IMR-90 (cell line): ENCODE data around the gene BMERB1. TPM values are rescaled to one million over a fixed set of nuclear protein-coding genes. Genes with fewer than 3 reads are reported as not detected.

Source experiments
- ATAC-seq: fragments of 200-7000 bp; cut with Tn5 transposase; 2 replicates; pipeline ENCODE4 v1.9.1; 2020; ENCODE audit warnings: low read depth, mild to moderate bottlenecking, moderate library complexity
- BruUV-seq: library from RNA; stranded (reverse); fragments of 400-500 nt; replicated peaks from 2 replicates; lab custom pipeline; 2021; lab: Mats Ljungman, UMichigan
- CTCF ChIA-PET: fragments of 300-600 bp; formaldehyde crosslinking; extraction: SDS; loops from one replicate; lab custom pipeline; 2021; ENCODE audit warnings: antibody characterized with exemption; lab: Yijun Ruan, JAX
- POLR2A ChIA-PET: fragments of 300-600 bp; sonication (Branson Sonifier 250); formaldehyde crosslinking; loops from one replicate; lab custom pipeline; 2022; ENCODE audit warnings: antibody characterized with exemption; ENCODE audit not compliant: unreplicated experiment; lab: Charles Lee
- DNase-seq: peaks from one replicate; pipeline ENCODE4 v3.0.0; 2013
- H2AFZ ChIP-seq: replicated peaks from 2 replicates; pipeline ENCODE3; 2013; ENCODE audit warnings: low read length, mild to moderate bottlenecking; ENCODE audit not compliant: poor library complexity
- H2AK5ac ChIP-seq: 2 replicates; pipeline ENCODE4 v1.6.1; 2013; ENCODE audit warnings: low read depth, low read length, inconsistent platforms
- H2AK9ac ChIP-seq: replicated peaks from 2 replicates; pipeline ENCODE3; 2013; ENCODE audit warnings: mild to moderate bottlenecking, low read depth, low read length, moderate library complexity; ENCODE audit not compliant: poor library complexity
- H2BK120ac ChIP-seq: 2 replicates; pipeline ENCODE4 v1.6.1; 2013; ENCODE audit warnings: low read depth, low read length, inconsistent platforms
- H2BK15ac ChIP-seq: 3 replicates; pipeline ENCODE4 v1.6.1; 2013; ENCODE audit warnings: low read depth, low read length, inconsistent platforms
- H2BK20ac ChIP-seq: 2 replicates; pipeline ENCODE4 v1.6.1; 2013; ENCODE audit warnings: low read depth, mild to moderate bottlenecking, inconsistent platforms, low read length, moderate library complexity
- H2BK5ac ChIP-seq: 2 replicates; pipeline ENCODE4 v1.6.1; 2013; ENCODE audit warnings: mild to moderate bottlenecking, low read depth, low read length, inconsistent platforms; ENCODE audit not compliant: poor library complexity, severe bottlenecking
- H3K14ac ChIP-seq: replicated peaks from 2 replicates; pipeline ENCODE4 v1.6.1; 2013; ENCODE audit warnings: low read depth, low read length, inconsistent platforms
- H3K18ac ChIP-seq: 2 replicates; pipeline ENCODE4 v1.6.1; 2013; ENCODE audit warnings: low read depth, low read length, control low read depth
- H3K23ac ChIP-seq: 2 replicates; pipeline ENCODE4 v1.6.1; 2013; ENCODE audit warnings: low read depth, low read length, inconsistent platforms
- H3K27ac ChIP-seq: 2 replicates; pipeline ENCODE4 v1.5.1; 2013; ENCODE audit warnings: mild to moderate bottlenecking, control low read depth, low read length; ENCODE audit not compliant: insufficient read depth
- H3K27me3 ChIP-seq: 2 replicates; pipeline ENCODE4 v1.6.1; 2013; ENCODE audit warnings: low read length; ENCODE audit not compliant: control insufficient read depth, insufficient read depth
- H3K36me3 ChIP-seq: 2 replicates; pipeline ENCODE4 v1.6.1; 2013; ENCODE audit warnings: low read length, mixed read lengths; ENCODE audit not compliant: control insufficient read depth, insufficient read depth
- H3K4ac ChIP-seq: 2 replicates; pipeline ENCODE4 v1.6.1; 2013; ENCODE audit warnings: low read depth, low read length, inconsistent platforms
- H3K4me1 ChIP-seq: 2 replicates; pipeline ENCODE4 v1.6.1; 2013; ENCODE audit warnings: low read length, mixed read lengths; ENCODE audit not compliant: control insufficient read depth, insufficient read depth
- H3K4me2 ChIP-seq: 2 replicates; pipeline ENCODE4 v1.6.1; 2013; ENCODE audit warnings: low read depth, mild to moderate bottlenecking, control low read depth, low read length, moderate library complexity
- H3K4me3 ChIP-seq: 2 replicates; pipeline ENCODE4 v1.5.1; 2013; ENCODE audit warnings: low read depth, mild to moderate bottlenecking, control low read depth, low read length, moderate library complexity; ENCODE audit not compliant: insufficient read depth
- H3K56ac ChIP-seq: 2 replicates; pipeline ENCODE4 v1.6.1; 2013; ENCODE audit warnings: low read length, inconsistent platforms; ENCODE audit not compliant: insufficient read depth; ENCODE audit errors: extremely low read depth
- H3K79me1 ChIP-seq, 2 experiments: 2 replicates each; pipeline ENCODE4 v1.6.1; 2013; ENCODE audit warnings: low read length in 2 of 2, inconsistent platforms in 1 of 2, low read depth in 1 of 2
- H3K9ac ChIP-seq: 2 replicates; pipeline ENCODE4 v1.6.1; 2013; ENCODE audit warnings: low read depth, low read length, control low read depth
- H3K9me1 ChIP-seq: 2 replicates; pipeline ENCODE4 v1.6.1; 2013; ENCODE audit warnings: low read length, inconsistent platforms; ENCODE audit not compliant: insufficient read depth
- H3K9me3 ChIP-seq: 2 replicates; pipeline ENCODE4 v1.6.1; 2013; ENCODE audit warnings: low read length; ENCODE audit not compliant: control insufficient read depth, insufficient read depth
- H4K20me1 ChIP-seq: 2 replicates; pipeline ENCODE4 v1.6.1; 2013; ENCODE audit warnings: low read length, inconsistent platforms; ENCODE audit not compliant: insufficient read depth
- H4K5ac ChIP-seq: 2 replicates; pipeline ENCODE4 v1.6.1; 2013; ENCODE audit warnings: mild to moderate bottlenecking, low read depth, low read length, control low read depth
- H4K8ac ChIP-seq, 2 experiments: 2 replicates each; pipeline ENCODE4 v1.6.1; 2013; ENCODE audit warnings: low read depth in 2 of 2, low read length in 2 of 2, control low read depth in 1 of 2, inconsistent platforms in 1 of 2
- H4K91ac ChIP-seq: 2 replicates; pipeline ENCODE4 v1.6.1; 2013; ENCODE audit warnings: low read depth, low read length, inconsistent platforms; ENCODE audit not compliant: insufficient read depth
- BHLHE40 ChIP-seq: fragments of 150-350 bp; IDR thresholded peaks from 2 replicates; pipeline ENCODE4 v1.6.1; 2016; ENCODE audit warnings: mild to moderate bottlenecking, low read depth, low read length
- CEBPB ChIP-seq: IDR thresholded peaks from 2 replicates; pipeline ENCODE4 v1.6.1; 2012; ENCODE audit warnings: low read depth, low read length, improper control_type of control experiment
- CHD1 ChIP-seq: IDR thresholded peaks from 2 replicates; pipeline ENCODE4 v1.6.1; 2012; ENCODE audit warnings: low read depth, low read length, improper control_type of control experiment
- FOS ChIP-seq: fragments of 150-350 bp; IDR thresholded peaks from 2 replicates; pipeline ENCODE4 v1.6.1; 2016; ENCODE audit warnings: low read depth, low read length
- MAFK ChIP-seq: IDR thresholded peaks from 2 replicates; pipeline ENCODE4 v1.6.1; 2012; ENCODE audit warnings: low read depth, low read length, improper control_type of control experiment
- MAZ ChIP-seq: IDR thresholded peaks from 2 replicates; pipeline ENCODE4 v1.6.1; 2012; ENCODE audit warnings: low read depth, mild to moderate bottlenecking, low read length, improper control_type of control experiment, moderate library complexity, borderline replicate concordance
- MXI1 ChIP-seq: IDR thresholded peaks from 2 replicates; pipeline ENCODE4 v1.6.1; 2012; ENCODE audit warnings: low read depth, mild to moderate bottlenecking, low read length, moderate library complexity, borderline replicate concordance
- POLR2A ChIP-seq: IDR thresholded peaks from 2 replicates; pipeline ENCODE4 v1.6.1; 2012; ENCODE audit warnings: mild to moderate bottlenecking, low read depth, low read length
- RAD21 ChIP-seq: IDR thresholded peaks from 2 replicates; pipeline ENCODE4 v1.6.1; 2012; ENCODE audit warnings: low read length, improper control_type of control experiment
- RCOR1 ChIP-seq: IDR thresholded peaks from 2 replicates; pipeline ENCODE4 v1.6.1; 2012; ENCODE audit warnings: mild to moderate bottlenecking, low read length, improper control_type of control experiment; ENCODE audit not compliant: insufficient replicate concordance
- RFX5 ChIP-seq: IDR thresholded peaks from 2 replicates; pipeline ENCODE4 v1.8.0; 2012; ENCODE audit warnings: low read depth, mild to moderate bottlenecking, low read length, moderate library complexity
- USF2 ChIP-seq: fragments of 150-350 bp; IDR thresholded peaks from 2 replicates; pipeline ENCODE4 v1.6.1; 2017; ENCODE audit warnings: mild to moderate bottlenecking, antibody characterized with exemption, low read length, low read depth
- WGBS, 2 experiments: methylation state at CpG; one replicate each; pipeline versions ENCODE4 v1.1.5 to v1.1.7; 2013; ENCODE audit warnings: missing lambda C conversion rate in 2 of 2; ENCODE audit not compliant: insufficient read length in 1 of 2; ENCODE audit errors: extremely low coverage in 2 of 2; 5-methylcytosine and 5-hydroxymethylcytosine counted together
- dilution Hi-C: fragments of 300-500 bp; cut with HindIII; formaldehyde crosslinking; loops from one replicate; pipeline ENCODE4 v1.14.3; 2018; ENCODE audit warnings: low sequenced_read_pairs; ENCODE audit not compliant: unreplicated experiment
- in situ Hi-C: fragments of 300-500 bp; cut with MboI; formaldehyde crosslinking; loops from 3 replicates; pipeline ENCODE4 v1.14.3; 2019; ENCODE audit warnings: low sequenced_read_pairs, inconsistent platforms, mixed read lengths
- intact Hi-C: fragments of 100-400 bp; cut with micrococcal nuclease; formaldehyde crosslinking; loops from 2 replicates; pipeline ENCODE4 v1.10.0; 2022
- polyA plus RNA-seq, 3 experiments: library from polyadenylated mRNA; depleted of rRNA; stranded (reverse); fragments of >200 nt; gene quantifications; 2 replicates each; pipeline ENCODE4 v1.2.3, GENCODE V29; 2012; ENCODE audit warnings: low replicate concordance in 1 of 3
- total RNA-seq: library from RNA; depleted of rRNA; stranded (reverse); fragments of >200 nt; gene quantifications from 2 replicates; pipeline ENCODE4 v1.2.3, GENCODE V29; 2012
- TF ChIP-seq, protein P1 (sequence below): conservative IDR thresholded peaks from 2 replicates; pipeline ENCODE4 v1.5.1; 2012; ENCODE audit warnings: mild to moderate bottlenecking, low read depth, low read length, improper control_type of control experiment

Gene BMERB1
- total and polyA plus RNA-seq, 2 of the 4 experiments (the other 2 are of a cell fraction) = 22.6 to 32.9 TPM

DNA sequence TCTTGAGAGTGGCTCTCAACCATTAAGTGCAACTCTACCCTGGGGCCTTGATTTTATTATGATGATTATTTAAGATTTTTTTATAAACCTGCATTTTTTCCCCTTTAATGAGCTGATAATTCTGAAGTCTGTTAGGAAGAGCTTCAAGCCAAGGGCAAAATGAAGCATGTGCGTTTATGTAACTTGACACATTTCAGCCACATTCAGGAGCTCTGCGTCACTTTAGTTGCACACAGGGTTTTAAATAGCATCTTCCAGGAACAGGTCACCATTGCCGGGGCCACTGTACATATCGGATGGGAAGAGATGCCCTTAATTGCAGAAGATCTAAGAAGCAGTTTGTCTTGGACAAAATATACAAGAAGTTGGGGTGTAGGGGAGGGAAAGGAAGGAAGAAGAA lies 89.6 kb downstream of the BMERB1 start:
- no peak overlapping the region for H2AFZ ChIP-seq
- intact Hi-C loops = no loop called here
- no peaks in the 10 kb centered on the region for H4K20me1 ChIP-seq
- no peak overlapping the region for H3K4ac ChIP-seq
- DNase-seq (peak; percentile 22), ATAC-seq (no peak)
- no peak overlapping the region for H2AK5ac ChIP-seq
- H3K27me3 ChIP-seq = no peaks in the 10 kb centered on the region
- in situ Hi-C loops = no loop called here
- H2BK5ac ChIP-seq = no peak overlapping the region
- H2AK9ac ChIP-seq = no peak overlapping the region
- H3K4me2 ChIP-seq = no peak overlapping the region
- ChIA-PET CTCF (no interaction called here), POLR2A (no interaction called here)
- H3K4me3 ChIP-seq = no peak overlapping the region
- H3K27ac ChIP-seq = no peak overlapping the region
- peaks cover 3% of the 10 kb centered on the region; the same call in 1 of the 2 replicates for H3K4me1 ChIP-seq
- no peak overlapping the region for H4K5ac ChIP-seq
- no peaks in the 10 kb centered on the region for H3K9me1 ChIP-seq
- BruUV-seq = no TSS peak
- no peak overlapping the region for H3K18ac ChIP-seq
- H3K23ac ChIP-seq = no peak overlapping the region
- H3K36me3 ChIP-seq = peaks cover 11% of the 10 kb centered on the region; the same call in 1 of the 2 replicates
- no peak overlapping the region for H2BK20ac ChIP-seq
- H3K9me3 ChIP-seq = no peaks in the 10 kb centered on the region
- WGBS, 2 experiments = 100% methylated on average over 1 of the region's 4 CpGs; no CpG with 5 or more reads in 1 of the 2 experiments
- no peak overlapping the region for H2BK120ac ChIP-seq
- no peak overlapping the region for H3K56ac ChIP-seq
- H4K91ac ChIP-seq = no peak overlapping the region
- no peak overlapping the region for H4K8ac ChIP-seq
- H3K79me1 ChIP-seq = peaks cover 5 to 16% of the 10 kb centered on the region in 2 experiments; a peak in 3 of 4 replicates
- H3K14ac ChIP-seq = no peak overlapping the region
- TF ChIP-seq CHD1 = no peak
- no peak for TF ChIP-seq MAZ
- no peak for TF ChIP-seq POLR2A
- no peak for TF ChIP-seq MXI1
- TF ChIP-seq, protein P1, sequence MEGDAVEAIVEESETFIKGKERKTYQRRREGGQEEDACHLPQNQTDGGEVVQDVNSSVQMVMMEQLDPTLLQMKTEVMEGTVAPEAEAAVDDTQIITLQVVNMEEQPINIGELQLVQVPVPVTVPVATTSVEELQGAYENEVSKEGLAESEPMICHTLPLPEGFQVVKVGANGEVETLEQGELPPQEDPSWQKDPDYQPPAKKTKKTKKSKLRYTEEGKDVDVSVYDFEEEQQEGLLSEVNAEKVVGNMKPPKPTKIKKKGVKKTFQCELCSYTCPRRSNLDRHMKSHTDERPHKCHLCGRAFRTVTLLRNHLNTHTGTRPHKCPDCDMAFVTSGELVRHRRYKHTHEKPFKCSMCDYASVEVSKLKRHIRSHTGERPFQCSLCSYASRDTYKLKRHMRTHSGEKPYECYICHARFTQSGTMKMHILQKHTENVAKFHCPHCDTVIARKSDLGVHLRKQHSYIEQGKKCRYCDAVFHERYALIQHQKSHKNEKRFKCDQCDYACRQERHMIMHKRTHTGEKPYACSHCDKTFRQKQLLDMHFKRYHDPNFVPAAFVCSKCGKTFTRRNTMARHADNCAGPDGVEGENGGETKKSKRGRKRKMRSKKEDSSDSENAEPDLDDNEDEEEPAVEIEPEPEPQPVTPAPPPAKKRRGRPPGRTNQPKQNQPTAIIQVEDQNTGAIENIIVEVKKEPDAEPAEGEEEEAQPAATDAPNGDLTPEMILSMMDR = no peak
- no peak for TF ChIP-seq BHLHE40
- no peak for TF ChIP-seq MAFK
- no peak for TF ChIP-seq RCOR1
- TF ChIP-seq RFX5 = no peak
- no peak for TF ChIP-seq USF2
- TF ChIP-seq FOS = no peak
- TF ChIP-seq RAD21 = no peak
- no peak for TF ChIP-seq CEBPB
- H2BK15ac ChIP-seq = no peak overlapping the region
- dilution Hi-C loops = no loop called here
- H3K9ac ChIP-seq = no peak overlapping the region
